IMR-90 (cell line): ENCODE data around the gene RAB25. TPM values are rescaled to one million over a fixed set of nuclear protein-coding genes. Genes with fewer than 3 reads are reported as not detected.

ENCODE experiments used
- ATAC-seq: fragments of 200-7000 bp; cut with Tn5 transposase; 2 replicates; pipeline ENCODE4 v1.9.1; 2020; ENCODE audit warnings: low read depth, mild to moderate bottlenecking, moderate library complexity
- BruUV-seq: library from RNA; stranded (reverse); fragments of 400-500 nt; replicated peaks from 2 replicates; lab custom pipeline; 2021; lab: Mats Ljungman, UMichigan
- CTCF ChIA-PET: fragments of 300-600 bp; formaldehyde crosslinking; extraction: SDS; loops from one replicate; lab custom pipeline; 2021; ENCODE audit warnings: antibody characterized with exemption; lab: Yijun Ruan, JAX
- POLR2A ChIA-PET: fragments of 300-600 bp; sonication (Branson Sonifier 250); formaldehyde crosslinking; loops from one replicate; lab custom pipeline; 2022; ENCODE audit warnings: antibody characterized with exemption; ENCODE audit not compliant: unreplicated experiment; lab: Charles Lee
- DNase-seq: peaks from one replicate; pipeline ENCODE4 v3.0.0; 2013
- H2AFZ ChIP-seq: replicated peaks from 2 replicates; pipeline ENCODE3; 2013; ENCODE audit warnings: low read length, mild to moderate bottlenecking; ENCODE audit not compliant: poor library complexity
- H2AK5ac ChIP-seq: 2 replicates; pipeline ENCODE4 v1.6.1; 2013; ENCODE audit warnings: low read depth, low read length, inconsistent platforms
- H2AK9ac ChIP-seq: replicated peaks from 2 replicates; pipeline ENCODE3; 2013; ENCODE audit warnings: mild to moderate bottlenecking, low read depth, low read length, moderate library complexity; ENCODE audit not compliant: poor library complexity
- H2BK120ac ChIP-seq: 2 replicates; pipeline ENCODE4 v1.6.1; 2013; ENCODE audit warnings: low read depth, low read length, inconsistent platforms
- H2BK15ac ChIP-seq: 3 replicates; pipeline ENCODE4 v1.6.1; 2013; ENCODE audit warnings: low read depth, low read length, inconsistent platforms
- H2BK20ac ChIP-seq: 2 replicates; pipeline ENCODE4 v1.6.1; 2013; ENCODE audit warnings: low read depth, mild to moderate bottlenecking, inconsistent platforms, low read length, moderate library complexity
- H2BK5ac ChIP-seq: 2 replicates; pipeline ENCODE4 v1.6.1; 2013; ENCODE audit warnings: mild to moderate bottlenecking, low read depth, low read length, inconsistent platforms; ENCODE audit not compliant: poor library complexity, severe bottlenecking
- H3K14ac ChIP-seq: replicated peaks from 2 replicates; pipeline ENCODE4 v1.6.1; 2013; ENCODE audit warnings: low read depth, low read length, inconsistent platforms
- H3K18ac ChIP-seq: 2 replicates; pipeline ENCODE4 v1.6.1; 2013; ENCODE audit warnings: low read depth, low read length, control low read depth
- H3K23ac ChIP-seq: 2 replicates; pipeline ENCODE4 v1.6.1; 2013; ENCODE audit warnings: low read depth, low read length, inconsistent platforms
- H3K27ac ChIP-seq: 2 replicates; pipeline ENCODE4 v1.5.1; 2013; ENCODE audit warnings: mild to moderate bottlenecking, control low read depth, low read length; ENCODE audit not compliant: insufficient read depth
- H3K27me3 ChIP-seq: 2 replicates; pipeline ENCODE4 v1.6.1; 2013; ENCODE audit warnings: low read length; ENCODE audit not compliant: control insufficient read depth, insufficient read depth
- H3K36me3 ChIP-seq: 2 replicates; pipeline ENCODE4 v1.6.1; 2013; ENCODE audit warnings: low read length, mixed read lengths; ENCODE audit not compliant: control insufficient read depth, insufficient read depth
- H3K4ac ChIP-seq: 2 replicates; pipeline ENCODE4 v1.6.1; 2013; ENCODE audit warnings: low read depth, low read length, inconsistent platforms
- H3K4me1 ChIP-seq: 2 replicates; pipeline ENCODE4 v1.6.1; 2013; ENCODE audit warnings: low read length, mixed read lengths; ENCODE audit not compliant: control insufficient read depth, insufficient read depth
- H3K4me2 ChIP-seq: 2 replicates; pipeline ENCODE4 v1.6.1; 2013; ENCODE audit warnings: low read depth, mild to moderate bottlenecking, control low read depth, low read length, moderate library complexity
- H3K4me3 ChIP-seq: 2 replicates; pipeline ENCODE4 v1.5.1; 2013; ENCODE audit warnings: low read depth, mild to moderate bottlenecking, control low read depth, low read length, moderate library complexity; ENCODE audit not compliant: insufficient read depth
- H3K56ac ChIP-seq: 2 replicates; pipeline ENCODE4 v1.6.1; 2013; ENCODE audit warnings: low read length, inconsistent platforms; ENCODE audit not compliant: insufficient read depth; ENCODE audit errors: extremely low read depth
- H3K79me1 ChIP-seq, 2 experiments: 2 replicates each; pipeline ENCODE4 v1.6.1; 2013; ENCODE audit warnings: low read length in 2 of 2, inconsistent platforms in 1 of 2, low read depth in 1 of 2
- H3K9ac ChIP-seq: 2 replicates; pipeline ENCODE4 v1.6.1; 2013; ENCODE audit warnings: low read depth, low read length, control low read depth
- H3K9me1 ChIP-seq: 2 replicates; pipeline ENCODE4 v1.6.1; 2013; ENCODE audit warnings: low read length, inconsistent platforms; ENCODE audit not compliant: insufficient read depth
- H3K9me3 ChIP-seq: 2 replicates; pipeline ENCODE4 v1.6.1; 2013; ENCODE audit warnings: low read length; ENCODE audit not compliant: control insufficient read depth, insufficient read depth
- H4K20me1 ChIP-seq: 2 replicates; pipeline ENCODE4 v1.6.1; 2013; ENCODE audit warnings: low read length, inconsistent platforms; ENCODE audit not compliant: insufficient read depth
- H4K5ac ChIP-seq: 2 replicates; pipeline ENCODE4 v1.6.1; 2013; ENCODE audit warnings: mild to moderate bottlenecking, low read depth, low read length, control low read depth
- H4K8ac ChIP-seq, 2 experiments: 2 replicates each; pipeline ENCODE4 v1.6.1; 2013; ENCODE audit warnings: low read depth in 2 of 2, low read length in 2 of 2, control low read depth in 1 of 2, inconsistent platforms in 1 of 2
- H4K91ac ChIP-seq: 2 replicates; pipeline ENCODE4 v1.6.1; 2013; ENCODE audit warnings: low read depth, low read length, inconsistent platforms; ENCODE audit not compliant: insufficient read depth
- BHLHE40 ChIP-seq: fragments of 150-350 bp; IDR thresholded peaks from 2 replicates; pipeline ENCODE4 v1.6.1; 2016; ENCODE audit warnings: mild to moderate bottlenecking, low read depth, low read length
- CEBPB ChIP-seq: IDR thresholded peaks from 2 replicates; pipeline ENCODE4 v1.6.1; 2012; ENCODE audit warnings: low read depth, low read length, improper control_type of control experiment
- CHD1 ChIP-seq: IDR thresholded peaks from 2 replicates; pipeline ENCODE4 v1.6.1; 2012; ENCODE audit warnings: low read depth, low read length, improper control_type of control experiment
- ELK1 ChIP-seq: fragments of 150-350 bp; IDR thresholded peaks from 2 replicates; pipeline ENCODE4 v1.6.1; 2016; ENCODE audit warnings: low read depth, mild to moderate bottlenecking, low read length, moderate library complexity, borderline replicate concordance
- FOS ChIP-seq: fragments of 150-350 bp; IDR thresholded peaks from 2 replicates; pipeline ENCODE4 v1.6.1; 2016; ENCODE audit warnings: low read depth, low read length
- MAFK ChIP-seq: IDR thresholded peaks from 2 replicates; pipeline ENCODE4 v1.6.1; 2012; ENCODE audit warnings: low read depth, low read length, improper control_type of control experiment
- MAZ ChIP-seq: IDR thresholded peaks from 2 replicates; pipeline ENCODE4 v1.6.1; 2012; ENCODE audit warnings: low read depth, mild to moderate bottlenecking, low read length, improper control_type of control experiment, moderate library complexity, borderline replicate concordance
- MXI1 ChIP-seq: IDR thresholded peaks from 2 replicates; pipeline ENCODE4 v1.6.1; 2012; ENCODE audit warnings: low read depth, mild to moderate bottlenecking, low read length, moderate library complexity, borderline replicate concordance
- NFE2L2 ChIP-seq: fragments of 150-350 bp; IDR thresholded peaks from 2 replicates; pipeline ENCODE4 v1.6.1; 2016; ENCODE audit warnings: low read depth, mild to moderate bottlenecking, low read length
- POLR2A ChIP-seq: IDR thresholded peaks from 2 replicates; pipeline ENCODE4 v1.6.1; 2012; ENCODE audit warnings: mild to moderate bottlenecking, low read depth, low read length
- RAD21 ChIP-seq: IDR thresholded peaks from 2 replicates; pipeline ENCODE4 v1.6.1; 2012; ENCODE audit warnings: low read length, improper control_type of control experiment
- RCOR1 ChIP-seq: IDR thresholded peaks from 2 replicates; pipeline ENCODE4 v1.6.1; 2012; ENCODE audit warnings: mild to moderate bottlenecking, low read length, improper control_type of control experiment; ENCODE audit not compliant: insufficient replicate concordance
- RFX5 ChIP-seq: IDR thresholded peaks from 2 replicates; pipeline ENCODE4 v1.8.0; 2012; ENCODE audit warnings: low read depth, mild to moderate bottlenecking, low read length, moderate library complexity
- SMC3 ChIP-seq: fragments of 150-350 bp; IDR thresholded peaks from 2 replicates; pipeline ENCODE4 v1.6.1; 2016; ENCODE audit warnings: low read depth, mild to moderate bottlenecking, antibody characterized with exemption, low read length, moderate library complexity
- USF2 ChIP-seq: fragments of 150-350 bp; IDR thresholded peaks from 2 replicates; pipeline ENCODE4 v1.6.1; 2017; ENCODE audit warnings: mild to moderate bottlenecking, antibody characterized with exemption, low read length, low read depth
- WGBS, 2 experiments: methylation state at CpG; one replicate each; pipeline versions ENCODE4 v1.1.5 to v1.1.7; 2013; ENCODE audit warnings: missing lambda C conversion rate in 2 of 2; ENCODE audit not compliant: insufficient read length in 1 of 2; ENCODE audit errors: extremely low coverage in 2 of 2; 5-methylcytosine and 5-hydroxymethylcytosine counted together
- dilution Hi-C: fragments of 300-500 bp; cut with HindIII; formaldehyde crosslinking; loops from one replicate; pipeline ENCODE4 v1.14.3; 2018; ENCODE audit warnings: low sequenced_read_pairs; ENCODE audit not compliant: unreplicated experiment
- in situ Hi-C: fragments of 300-500 bp; cut with MboI; formaldehyde crosslinking; loops from 3 replicates; pipeline ENCODE4 v1.14.3; 2019; ENCODE audit warnings: low sequenced_read_pairs, inconsistent platforms, mixed read lengths
- intact Hi-C: fragments of 100-400 bp; cut with micrococcal nuclease; formaldehyde crosslinking; loops from 2 replicates; pipeline ENCODE4 v1.10.0; 2022
- polyA plus RNA-seq, 3 experiments: library from polyadenylated mRNA; depleted of rRNA; stranded (reverse); fragments of >200 nt; gene quantifications; 2 replicates each; pipeline ENCODE4 v1.2.3, GENCODE V29; 2012; ENCODE audit warnings: low replicate concordance in 1 of 3
- total RNA-seq: library from RNA; depleted of rRNA; stranded (reverse); fragments of >200 nt; gene quantifications from 2 replicates; pipeline ENCODE4 v1.2.3, GENCODE V29; 2012
- TF ChIP-seq, protein P1 (sequence below): conservative IDR thresholded peaks from 2 replicates; pipeline ENCODE4 v1.5.1; 2012; ENCODE audit warnings: mild to moderate bottlenecking, low read depth, low read length, improper control_type of control experiment

RAB25 gene
- total and polyA plus RNA-seq, 2 of the 4 experiments (the other 2 are of a cell fraction) = not detected

DNA sequence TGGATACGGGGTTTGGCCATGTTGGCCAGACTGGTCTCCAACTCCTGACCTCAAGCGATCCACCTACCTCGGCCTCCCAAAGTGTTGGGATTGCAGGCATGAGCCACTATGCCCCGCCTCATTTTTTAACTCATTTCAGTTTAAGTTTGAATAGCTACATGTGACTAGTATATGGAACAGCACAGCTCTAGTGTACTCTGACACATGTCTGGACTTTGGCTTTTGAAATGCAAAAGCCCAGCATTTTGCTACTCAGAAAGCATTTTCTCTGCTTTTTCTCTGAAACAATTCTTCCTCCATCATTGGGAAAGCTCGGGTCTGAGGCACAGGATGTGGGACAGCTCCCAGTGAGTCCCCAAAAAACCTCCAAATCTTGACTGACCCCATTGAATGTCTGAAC, 36.2 kb upstream of the RAB25 start:
- Histone ChIP-seq H3K9me3 (no peaks in the 10 kb centered on the region), H3K4me3 (no peak overlapping the region), H4K20me1 (no peaks in the 10 kb centered on the region), H4K8ac (no peak overlapping the region), H2AK5ac (no peak overlapping the region), H3K27ac (no peak overlapping the region), H3K9ac (no peak overlapping the region), H3K56ac (no peak overlapping the region), H2BK5ac (no peak overlapping the region), H3K36me3 (no peaks in the 10 kb centered on the region; the same call in 1 of the 2 replicates), H3K4me1 (0 out of 2 replicates have a peak, but pooled peaks cover 1% of the 10 kb centered on the region), H3K23ac (no peak overlapping the region), H2BK15ac (no peak overlapping the region), H3K18ac (no peak overlapping the region), H2AK9ac (no peak overlapping the region), H2BK20ac (no peak overlapping the region), H4K91ac (no peak overlapping the region), H4K5ac (no peak overlapping the region), H3K14ac (no peak overlapping the region; the same call in 1 of the 2 replicates), H3K79me1 (peaks cover 0 to 9% of the 10 kb centered on the region in 2 experiments; a peak in 1 of 4 replicates), H3K4ac (no peak overlapping the region), H3K9me1 (peaks cover 6% of the 10 kb centered on the region), H3K27me3 (no peaks in the 10 kb centered on the region), H2AFZ (no peak overlapping the region), H3K4me2 (no peak overlapping the region), H2BK120ac (no peak overlapping the region)
- CTCF ChIA-PET = interaction anchor here (0.7 kb wide), 1 partner anchor 42 kb away, joined by 3 read pairs; no protein-coding TSS in a partner anchor
- POLR2A ChIA-PET = no interaction called here
- dilution Hi-C loops = no loop called here
- BruUV-seq = no TSS peak
- intact Hi-C loops = no loop called here
- DNase-seq (no peak), ATAC-seq (no peak)
- TF ChIP-seq NFE2L2 (no peak), MXI1 (no peak), FOS (no peak), MAZ (no peak), CHD1 (no peak), CEBPB (no peak), ELK1 (no peak), RAD21 (no peak), USF2 (no peak), BHLHE40 (no peak), POLR2A (no peak), MAFK (no peak), RFX5 (no peak), RCOR1 (no peak), SMC3 (no peak)
- TF ChIP-seq, protein P1, sequence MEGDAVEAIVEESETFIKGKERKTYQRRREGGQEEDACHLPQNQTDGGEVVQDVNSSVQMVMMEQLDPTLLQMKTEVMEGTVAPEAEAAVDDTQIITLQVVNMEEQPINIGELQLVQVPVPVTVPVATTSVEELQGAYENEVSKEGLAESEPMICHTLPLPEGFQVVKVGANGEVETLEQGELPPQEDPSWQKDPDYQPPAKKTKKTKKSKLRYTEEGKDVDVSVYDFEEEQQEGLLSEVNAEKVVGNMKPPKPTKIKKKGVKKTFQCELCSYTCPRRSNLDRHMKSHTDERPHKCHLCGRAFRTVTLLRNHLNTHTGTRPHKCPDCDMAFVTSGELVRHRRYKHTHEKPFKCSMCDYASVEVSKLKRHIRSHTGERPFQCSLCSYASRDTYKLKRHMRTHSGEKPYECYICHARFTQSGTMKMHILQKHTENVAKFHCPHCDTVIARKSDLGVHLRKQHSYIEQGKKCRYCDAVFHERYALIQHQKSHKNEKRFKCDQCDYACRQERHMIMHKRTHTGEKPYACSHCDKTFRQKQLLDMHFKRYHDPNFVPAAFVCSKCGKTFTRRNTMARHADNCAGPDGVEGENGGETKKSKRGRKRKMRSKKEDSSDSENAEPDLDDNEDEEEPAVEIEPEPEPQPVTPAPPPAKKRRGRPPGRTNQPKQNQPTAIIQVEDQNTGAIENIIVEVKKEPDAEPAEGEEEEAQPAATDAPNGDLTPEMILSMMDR = no peak
- in situ Hi-C loops = no loop called here
- WGBS, 2 experiments = 67% methylated on average over 1 of the region's 5 CpGs; no CpG with 5 or more reads in 1 of the 2 experiments
